ENCODE measurements around the gene RAPGEF6.

The RAPGEF6 gene

GRCh38 chr5:131634238-131634637, 791 bp downstream of the RAPGEF6 start:
- DNase-seq (ENCODE audit: low read depth), result no peak
- peak overlapping the region; percentile 81 for H3K4me3 ChIP-seq (ENCODE audit: low read depth, low read length)
- TF ChIP-seq CTCF (IDR thresholded peaks at IDR 0.05; ENCODE audit: insufficient read depth, low read depth, low read length, missing control alignments), result no peak

GRCh38 chr5:131633830-131634229, 1.2 kb downstream of the RAPGEF6 start:
- TF ChIP-seq CTCF (IDR thresholded peaks at IDR 0.05; ENCODE audit: insufficient read depth, low read depth, low read length, missing control alignments), result no peak
- peak; percentile 50 for DNase-seq (ENCODE audit: low read depth)
- peak overlapping the region; percentile 81 for H3K4me3 ChIP-seq (ENCODE audit: low read depth, low read length)

DNA sequence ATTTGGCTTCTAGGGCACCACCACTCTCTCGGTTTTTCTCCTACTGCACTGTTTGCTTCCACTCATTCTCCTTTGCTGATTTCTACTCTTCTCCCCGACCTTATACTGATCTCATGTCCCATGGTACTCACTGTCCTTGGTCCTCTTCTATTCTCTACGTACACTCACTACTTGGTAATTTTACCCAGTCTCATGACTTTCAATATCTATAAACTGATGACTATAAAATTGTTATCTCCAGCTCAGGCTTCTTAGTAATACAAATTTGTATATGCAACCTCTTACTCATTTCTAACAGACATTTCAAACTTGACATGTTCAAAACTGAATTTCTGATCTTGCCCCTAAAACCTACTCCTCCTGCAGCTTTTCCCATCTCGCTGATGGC, 4.1 kb downstream of the RAPGEF6 start:
- no peak for TF ChIP-seq CTCF (IDR thresholded peaks at IDR 0.05; ENCODE audit: insufficient read depth, low read depth, low read length, missing control alignments)

GRCh38 chr5:131630208-131630962, 4.6 kb downstream of the RAPGEF6 start:
- H3K4me3 ChIP-seq (ENCODE audit: low read depth, low read length), result no peak overlapping the region
- no peak for DNase-seq (ENCODE audit: low read depth)
- no peak for TF ChIP-seq CTCF (IDR thresholded peaks at IDR 0.05; ENCODE audit: insufficient read depth, low read depth, low read length, missing control alignments)

More for the DNA sequence above, 4.1 kb downstream of the RAPGEF6 start:
- H3K4me3 ChIP-seq (ENCODE audit: low read depth, low read length), result no peak overlapping the region
- DNase-seq (ENCODE audit: low read depth), result no peak

- DNase-seq (ENCODE audit: low read depth), result no peak
- no peak for TF ChIP-seq CTCF (IDR thresholded peaks at IDR 0.05; ENCODE audit: insufficient read depth, low read depth, low read length, missing control alignments)
- no peak overlapping the region for H3K4me3 ChIP-seq (ENCODE audit: low read depth, low read length)
Measured at GRCh38 chr5:131628990-131629389, 6.0 kb downstream of the RAPGEF6 start.

DNA sequence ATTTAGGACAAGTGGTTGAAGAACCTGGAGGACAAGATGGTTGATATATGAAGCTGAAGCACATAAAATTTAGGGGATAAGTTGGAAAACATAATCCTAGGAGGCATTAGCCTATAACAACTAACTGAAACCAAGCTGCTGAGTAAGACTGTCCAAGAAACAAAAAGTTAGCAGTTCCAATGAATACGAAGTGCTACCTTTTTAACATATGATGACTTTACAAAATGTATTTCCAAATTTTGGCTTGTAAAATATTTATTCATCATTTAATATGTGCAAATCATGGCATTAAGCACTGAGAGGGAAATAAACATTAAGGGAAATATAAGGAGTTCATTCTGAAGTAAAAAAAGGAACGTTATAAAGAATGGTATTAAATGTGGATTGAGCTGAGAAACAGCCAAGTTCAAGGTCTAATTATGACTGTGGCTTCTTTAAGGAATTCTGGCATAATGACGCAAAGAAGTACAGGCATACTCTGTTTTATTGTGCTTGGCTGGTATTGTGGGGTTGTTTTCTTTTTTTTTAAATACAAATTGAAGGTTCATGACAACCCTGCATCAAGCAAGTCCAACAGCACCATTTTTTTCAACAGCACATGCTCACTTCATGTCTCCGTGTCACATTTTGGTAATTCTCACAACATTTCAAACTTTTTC, 7.7 kb downstream of the RAPGEF6 start:
- no peak for TF ChIP-seq CTCF (IDR thresholded peaks at IDR 0.05; ENCODE audit: insufficient read depth, low read depth, low read length, missing control alignments)
- DNase-seq (ENCODE audit: low read depth), result no peak
- no peak overlapping the region for H3K4me3 ChIP-seq (ENCODE audit: low read depth, low read length)
